ENCODE measurements around the gene HLTF.

The HLTF gene

GRCh38 chr3:149018247-149018646 is 68.1 kb downstream of the HLTF start:
- no peak for DNase-seq (ENCODE audit: low read depth in 3 of 3, low spot score in 1 of 3)

GRCh38 chr3:149016669-149017541 is 69.4 kb downstream of the HLTF start:
- DNase-seq (ENCODE audit: low read depth in 3 of 3, low spot score in 1 of 3): no peak

GRCh38 chr3:149016242-149016641 is 70.1 kb downstream of the HLTF start:
- no peak for DNase-seq (ENCODE audit: low read depth in 3 of 3, low spot score in 1 of 3)

GRCh38 chr3:149015393-149015792 is 70.9 kb downstream of the HLTF start:
- no peak for DNase-seq (ENCODE audit: low read depth in 3 of 3, low spot score in 1 of 3)

DNA sequence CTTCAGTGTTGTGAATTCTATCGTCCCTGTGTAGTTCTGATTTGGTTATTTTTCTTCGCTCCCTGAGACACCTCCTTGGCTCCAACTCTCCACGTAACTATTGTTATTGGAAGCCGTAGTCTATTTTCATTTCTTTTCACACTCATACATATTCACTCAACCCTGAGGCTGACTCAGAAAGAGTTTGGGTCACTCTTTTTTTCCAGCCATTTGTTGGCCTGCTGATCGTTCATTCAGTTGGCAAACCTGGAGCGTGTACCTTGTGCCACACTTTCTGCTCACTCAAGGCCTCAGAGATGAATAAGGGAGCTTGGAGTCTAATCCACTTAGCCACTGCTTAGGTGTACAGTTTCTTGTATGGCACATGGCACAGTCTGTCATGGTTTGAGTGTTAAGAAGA is 72.6 kb downstream of the HLTF start:
- no peak for DNase-seq (ENCODE audit: low read depth in 3 of 3, low spot score in 1 of 3)

- DNase-seq (ENCODE audit: low read depth in 3 of 3, low spot score in 1 of 3): no peak
Measured at GRCh38 chr3:149011676-149012075, 74.7 kb downstream of the HLTF start.

- DNase-seq (ENCODE audit: low read depth in 3 of 3, low spot score in 1 of 3): no peak
Measured at GRCh38 chr3:149010966-149011365, 75.4 kb downstream of the HLTF start.

DNA sequence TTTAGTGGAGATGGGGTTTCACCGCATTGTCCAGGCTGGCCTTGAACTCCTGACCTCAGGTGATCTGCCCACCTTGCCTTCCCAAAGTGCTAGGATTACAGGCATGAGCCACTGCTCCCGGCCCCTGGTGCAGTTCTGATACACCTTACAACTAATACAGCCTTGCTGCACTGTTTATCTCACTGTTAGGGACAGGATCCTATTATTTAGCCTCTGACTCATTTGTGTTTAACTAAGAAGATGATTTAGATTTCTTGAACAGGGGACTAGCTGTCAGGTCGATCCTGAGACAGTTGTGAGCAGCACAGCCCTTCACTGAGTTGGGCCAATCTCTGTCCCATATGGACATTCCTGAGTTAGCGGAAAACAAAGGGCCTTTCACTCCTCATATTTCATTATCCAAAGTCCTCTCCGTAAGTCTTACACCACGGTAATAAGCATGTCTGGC is 75.8 kb downstream of the HLTF start:
- no peak for DNase-seq (ENCODE audit: low read depth in 3 of 3, low spot score in 1 of 3)

GRCh38 chr3:149009732-149010131 is 76.6 kb downstream of the HLTF start:
- no peak for DNase-seq (ENCODE audit: low read depth in 3 of 3, low spot score in 1 of 3)

- no peak for DNase-seq (ENCODE audit: low read depth in 3 of 3, low spot score in 1 of 3)
Measured at GRCh38 chr3:149007567-149008257, 78.6 kb downstream of the HLTF start.

DNA sequence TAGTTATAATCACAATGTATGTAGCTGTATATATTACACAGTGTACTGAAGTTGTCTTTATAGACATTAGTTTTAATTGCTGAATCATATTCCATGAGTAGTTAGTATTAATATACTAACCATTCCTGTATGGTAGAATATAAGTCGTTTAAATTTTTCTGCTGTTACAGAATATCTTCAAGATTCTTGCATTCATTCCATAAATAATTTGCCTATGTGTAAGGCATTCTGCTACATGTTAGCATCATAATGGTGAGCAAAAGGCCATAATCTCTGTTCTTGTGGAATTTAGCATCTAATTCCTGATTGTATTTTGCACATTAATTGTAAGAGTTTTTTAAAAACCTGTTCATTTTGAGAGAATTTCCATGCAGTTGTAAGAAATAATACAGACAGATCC is 80.9 kb downstream of the HLTF start:
- DNase-seq (ENCODE audit: low read depth in 3 of 3, low spot score in 1 of 3): no peak

DNA sequence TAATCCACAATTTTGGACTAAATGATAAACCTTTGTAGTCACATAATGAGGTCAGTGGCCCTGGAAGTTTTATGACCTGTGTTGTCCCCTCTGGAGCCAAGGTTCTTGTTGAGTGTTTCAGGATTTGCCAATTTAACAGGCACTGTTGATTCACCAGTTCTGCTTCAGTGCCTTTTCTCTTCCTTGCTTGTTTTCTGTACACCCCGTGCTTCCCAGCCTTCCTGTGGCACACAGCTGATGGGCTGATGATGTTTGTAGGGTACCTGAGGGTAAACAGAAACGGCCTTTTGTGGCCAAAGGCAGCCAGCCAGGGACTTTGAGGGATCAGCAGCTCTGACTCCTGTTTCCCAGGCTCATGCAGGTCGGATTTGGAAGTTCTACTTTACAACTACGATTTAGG is 81.7 kb downstream of the HLTF start:
- DNase-seq (ENCODE audit: low read depth in 3 of 3, low spot score in 1 of 3): no peak

DNA sequence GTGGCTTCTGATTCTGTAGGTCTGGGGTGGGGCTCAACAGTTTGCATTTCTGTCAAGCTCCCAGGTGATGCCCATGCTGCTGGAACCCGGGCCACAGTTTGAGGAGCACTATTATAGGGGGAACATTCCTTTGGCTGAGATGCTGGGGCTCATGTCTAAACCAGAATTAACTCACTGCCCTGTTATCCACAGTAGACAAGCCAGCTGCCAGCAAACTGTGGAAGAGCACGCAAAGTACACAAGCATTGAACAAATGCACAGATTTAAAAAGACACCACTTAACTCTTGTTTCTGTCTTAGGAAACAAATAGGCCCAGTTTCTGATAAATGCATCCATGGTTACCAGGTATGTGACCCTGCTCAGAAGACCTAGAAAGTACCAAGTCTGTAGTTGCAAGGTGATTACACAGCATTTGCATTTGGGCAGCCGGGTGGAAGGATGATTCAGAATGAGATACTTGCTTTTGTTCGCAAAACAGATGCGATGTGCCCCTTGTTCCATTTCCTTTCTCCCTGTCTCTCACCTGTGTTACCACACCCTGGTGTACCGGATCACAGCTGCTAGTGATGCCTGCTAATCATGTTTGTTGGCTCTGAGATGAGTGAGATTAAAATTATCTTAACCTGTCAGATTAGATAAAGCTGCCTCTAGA is 82.6 kb downstream of the HLTF start:
- no peak for DNase-seq (ENCODE audit: low read depth in 3 of 3, low spot score in 1 of 3)

- DNase-seq (ENCODE audit: low read depth in 3 of 3, low spot score in 1 of 3): no peak
Measured at GRCh38 chr3:149001727-149002126, 84.6 kb downstream of the HLTF start.

DNA sequence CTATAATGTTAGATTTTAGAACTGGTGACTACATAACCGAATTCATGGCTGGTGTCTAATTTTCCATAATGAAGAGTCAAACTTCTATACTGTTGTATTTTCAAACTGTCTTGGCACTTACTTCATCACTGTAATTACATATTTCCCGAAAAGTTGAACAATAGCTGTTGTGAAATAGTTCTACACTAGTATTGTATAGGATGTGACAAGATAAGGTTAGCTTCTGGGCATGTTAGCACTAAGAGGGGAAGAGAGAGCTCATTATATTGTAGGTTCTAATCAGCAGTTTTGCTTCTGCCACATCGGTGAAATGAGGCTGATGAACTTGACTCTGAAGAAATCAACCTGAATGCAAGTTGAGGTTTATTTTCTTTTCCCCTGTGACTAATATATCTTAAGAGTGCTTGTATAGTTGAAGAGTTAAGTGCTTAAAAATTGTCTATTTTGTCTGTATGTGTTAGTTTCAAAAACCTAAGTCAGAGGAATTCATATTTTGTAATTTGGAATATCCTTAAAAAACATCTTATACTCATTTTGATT is 86.1 kb downstream of the HLTF start:
- DNase-seq (ENCODE audit: low read depth in 3 of 3, low spot score in 1 of 3): no peak

DNA sequence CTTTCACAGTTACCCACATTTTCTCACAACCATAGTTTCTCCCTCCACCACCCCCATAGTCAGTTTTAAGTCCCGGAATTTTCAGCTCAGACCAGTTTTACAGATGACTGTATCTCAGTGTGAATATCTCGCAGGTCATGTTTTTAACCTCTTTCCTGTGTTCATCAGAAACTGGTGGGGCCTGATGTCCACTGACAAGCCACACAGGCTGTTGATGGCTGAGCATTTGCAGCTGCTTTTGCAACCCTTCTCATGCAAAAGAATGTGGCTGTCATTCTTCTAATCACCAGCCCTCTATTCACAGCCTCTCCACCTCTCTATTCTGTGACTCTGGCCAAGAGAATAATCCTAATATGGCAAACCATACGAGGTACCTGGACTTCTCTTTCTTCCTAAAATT is 86.5 kb downstream of the HLTF start:
- DNase-seq (ENCODE audit: low read depth in 3 of 3, low spot score in 1 of 3): no peak

GRCh38 chr3:148998715-148999423 is 87.5 kb downstream of the HLTF start:
- DNase-seq (ENCODE audit: low read depth in 3 of 3, low spot score in 1 of 3): no peak

DNA sequence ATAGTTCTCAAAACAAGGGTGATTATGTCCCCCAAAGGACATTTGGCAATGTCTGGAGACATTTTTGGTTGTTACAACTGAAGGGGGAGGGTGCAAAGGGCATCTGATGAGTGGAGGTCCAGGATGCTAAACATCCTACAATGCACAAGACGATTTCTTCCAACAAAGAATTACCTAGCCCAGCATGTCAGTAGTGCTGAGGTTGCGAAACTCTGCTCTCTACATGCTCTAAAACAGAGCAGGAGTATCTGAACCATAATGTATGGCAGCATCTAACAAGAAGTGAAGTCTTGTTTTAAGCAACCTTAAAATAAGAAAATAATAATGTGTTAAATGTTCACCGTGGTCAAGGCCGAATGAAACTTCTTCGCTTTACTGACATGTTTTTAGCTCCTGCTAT is 88.0 kb downstream of the HLTF start:
- DNase-seq (ENCODE audit: low read depth in 3 of 3, low spot score in 1 of 3): no peak

DNA sequence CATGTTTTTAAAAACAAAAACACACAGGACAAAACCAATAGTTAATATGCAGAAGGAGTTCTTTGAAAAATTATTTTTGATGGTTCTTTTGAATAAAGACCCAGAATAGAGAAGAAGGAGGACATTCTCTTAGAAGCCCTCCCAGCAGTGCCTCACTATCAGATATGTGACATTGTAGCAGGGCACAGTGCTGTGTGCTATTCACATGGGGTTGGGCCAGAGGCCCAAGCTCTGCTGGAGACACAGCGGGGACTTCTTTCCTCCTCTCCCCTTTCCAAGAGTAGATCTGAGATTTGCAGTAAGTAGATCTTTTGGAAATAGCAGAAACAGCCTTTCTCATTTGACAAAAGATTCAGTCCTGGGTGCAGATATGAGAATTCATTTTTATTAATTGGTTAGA is 88.7 kb downstream of the HLTF start:
- no peak for DNase-seq (ENCODE audit: low read depth in 3 of 3, low spot score in 1 of 3)

GRCh38 chr3:148992635-148993255 is 93.6 kb downstream of the HLTF start:
- DNase-seq (ENCODE audit: low read depth in 3 of 3, low spot score in 1 of 3): no peak

Data from stimulated activated CD4-positive, alpha-beta T cell treated with anti-CD3 and anti-CD28 coated beads, TNF-alpha, amount 100 ng/mL, for 1 hour (primary cell).